ENCODE data around the gene LTC4S. TPM values are rescaled to one million over a fixed set of nuclear protein-coding genes. Genes with fewer than 3 reads are reported as not detected.
A peak's percentile ranks its signal among the peaks of the same experiment; 100 is the strongest.

LTC4S gene
- total and polyA plus RNA-seq, 9 of the 15 experiments (the other 6 are each of a cell fraction or from before 2014, with no cell fraction given) = 0.17 to 0.77 (median 0.75) TPM; not detected in 6

- TF ChIP-seq SAP30 (IDR thresholded peaks at IDR 0.05; ENCODE audit: borderline replicate concordance, insufficient read depth, low read depth, low read length, poor library complexity, severe bottlenecking) = no peak
- 0 out of 4 replicates have a peak, but pooled peaks of 1 of the 2 experiments have one; percentile 0 for TF ChIP-seq TEAD1 (CRISPR knock-in tag; IDR thresholded peaks at IDR 0.05)
- Histone ChIP-seq H3K36me3 (ENCODE audit: control insufficient read depth, insufficient read depth, low read length) (peaks cover 42% of the 10 kb centered on the region; the same call in 2 of the 3 replicates), H3K9me1 (ENCODE audit: control insufficient read depth, insufficient read depth, low read length) (peaks cover 6% of the 10 kb centered on the region), H3K27me3 (ENCODE audit: control insufficient read depth in 2 of 2, insufficient read depth in 2 of 2, low read length in 2 of 2) (no peaks in the 10 kb centered on the region), H3K4me1 (replicated peaks in 1 of 2; ENCODE audit: control insufficient read depth in 2 of 2, insufficient read depth in 2 of 2, low read length in 2 of 2) (peaks cover 23 to 72% of the 10 kb centered on the region in 2 experiments), H3K4me3 (peak overlapping the region; percentile 76), H3K79me2 (ENCODE audit: control insufficient read depth, insufficient read depth, low read length) (peaks cover 46% of the 10 kb centered on the region), H3K9ac (ENCODE audit: insufficient read depth in 1 of 2, low read depth in 2 of 2, low read length in 2 of 2) (peak overlapping the region; percentile 84 to 91), H3K27ac (ENCODE audit: extremely low read depth, low read depth, low read length) (peak overlapping the region; percentile 88), H2AFZ (ENCODE audit: low read depth, low read length) (no peak overlapping the region), H3K9me3 (replicated peaks; ENCODE audit: control insufficient read depth, insufficient read depth, low read depth, low read length) (no peaks in the 10 kb centered on the region), H4K20me1 (replicated peaks; ENCODE audit: control insufficient read depth, insufficient read depth, low read length) (no peaks in the 10 kb centered on the region), H3K4me2 (ENCODE audit: insufficient read depth, low read length) (peak overlapping the region; percentile 83)
- intact Hi-C loops (cut with micrococcal nuclease) (loop anchor here (2.0 to 5.0 kb wide), 3 partner anchors 14 to 102 kb away; partner anchors contain the start of gene TBC1D9B), in situ Hi-C loops (cut with MboI) (no loop called here)
- DNase-seq (ENCODE audit: extremely low read depth in 1 of 4, low spot score in 3 of 4) (no peak), ATAC-seq (no peak), FAIRE-seq (peak; percentile 11)
- 58% methylated on average over 6 of the region's 9 CpGs for WGBS (ENCODE audit: insufficient coverage, low coverage, missing lambda C conversion rate)
- POLR2A ChIA-PET = interaction anchor here (1.1 kb wide), 1 partner anchor 15 kb away, joined by 4 read pairs; the partner anchor contains the start of gene SQSTM1
- TSS peak; percentile 60 for BruUV-seq (replicated peaks)
- CTCF ChIA-PET (ENCODE audit: low intra/inter-chr PET ratio) = no interaction called here
These were observed 11.3 kb downstream of the LTC4S start for GRCh38 chr5:179805070-179805528.

- H2AFZ ChIP-seq (ENCODE audit: low read depth, low read length) = peak overlapping the region; percentile 82
- intact Hi-C loops (cut with micrococcal nuclease) = loop anchor here (2.0 to 5.0 kb wide), 3 partner anchors 13 to 102 kb away; partner anchors contain the start of gene TBC1D9B
- CTCF ChIA-PET (ENCODE audit: low intra/inter-chr PET ratio) = no interaction called here
- TF ChIP-seq E2F6 (IDR thresholded peaks at IDR 0.05; ENCODE audit: borderline replicate concordance in 1 of 2, extremely low read depth in 1 of 2, insufficient read depth in 1 of 2, insufficient read length in 1 of 2, low read depth in 1 of 2, low read length in 1 of 2, poor library complexity in 1 of 2, severe bottlenecking in 1 of 2) (peak in 1 of 2 experiments; percentile 85), ZFP91 (CRISPR knock-in tag; IDR thresholded peaks at IDR 0.05) (0 out of 2 replicates have a peak, but pooled peaks have one; percentile 26), PPARD (CRISPR knock-in tag; IDR thresholded peaks at IDR 0.05) (no peak), CXXC5 (CRISPR knock-in tag; IDR thresholded peaks at IDR 0.05) (peak; percentile 47), MAZ (CRISPR knock-in tag; conservative IDR thresholded peaks at IDR 0.05 in 1 of 2, IDR thresholded peaks at IDR 0.05 in 1 of 2) (peak; percentile 59 to 88), ZNF79 (CRISPR knock-in tag; IDR thresholded peaks at IDR 0.05; ENCODE audit: low read depth) (no peak), RBFOX2 (IDR thresholded peaks at IDR 0.05; ENCODE audit: low read depth, low read length) (peak; percentile 72)
These were observed 11.9 kb downstream of the LTC4S start for GRCh38 chr5:179805529-179806249.

More at GRCh38 chr5:179805529-179806249, 11.9 kb downstream of the LTC4S start:
- 18% methylated on average over 30 of the region's 65 CpGs for WGBS (ENCODE audit: insufficient coverage, low coverage, missing lambda C conversion rate)
- Histone ChIP-seq H4K20me1 (replicated peaks; ENCODE audit: control insufficient read depth, insufficient read depth, low read length) (no peaks in the 10 kb centered on the region), H3K4me3 (peak overlapping the region; percentile 76), H3K4me2 (ENCODE audit: insufficient read depth, low read length) (peak overlapping the region; percentile 83), H3K79me2 (ENCODE audit: control insufficient read depth, insufficient read depth, low read length) (peaks cover 46% of the 10 kb centered on the region), H3K4me1 (replicated peaks in 1 of 2; ENCODE audit: control insufficient read depth in 2 of 2, insufficient read depth in 2 of 2, low read length in 2 of 2) (peaks cover 23 to 66% of the 10 kb centered on the region in 2 experiments), H3K9ac (ENCODE audit: insufficient read depth in 1 of 2, low read depth in 2 of 2, low read length in 2 of 2) (peak overlapping the region; percentile 84 to 91), H3K27ac (ENCODE audit: extremely low read depth, low read depth, low read length) (peak overlapping the region; percentile 88), H3K36me3 (ENCODE audit: control insufficient read depth, insufficient read depth, low read length) (peaks cover 36% of the 10 kb centered on the region; the same call in 2 of the 3 replicates), H3K9me1 (ENCODE audit: control insufficient read depth, insufficient read depth, low read length) (peaks cover 6% of the 10 kb centered on the region), H3K9me3 (replicated peaks; ENCODE audit: control insufficient read depth, insufficient read depth, low read depth, low read length) (no peaks in the 10 kb centered on the region), H3K27me3 (ENCODE audit: control insufficient read depth in 2 of 2, insufficient read depth in 2 of 2, low read length in 2 of 2) (no peaks in the 10 kb centered on the region)
- ATAC-seq (peak; percentile 59), FAIRE-seq (no peak), DNase-seq (ENCODE audit: extremely low read depth in 1 of 4, low spot score in 3 of 4) (peak; percentile 69 to 79 (median 77))
- in situ Hi-C loops (cut with MboI) = no loop called here
- BruUV-seq (replicated peaks) = no TSS peak
- POLR2A ChIA-PET = interaction anchor here (0.6 to 1.1 kb wide), 4 partner anchors 14 to 125 kb away, joined by 3 to 4 read pairs (median 3); partner anchors contain the start of genes CBY3 and SQSTM1

All from K562 (cell line).